Neuronal stem cell (in vitro differentiated cells): ENCODE measurements around the gene NOL6.

Experiments used
- DNase-seq: peaks from one replicate; pipeline ENCODE4 v3.0.0-alpha.2; 2013; ENCODE audit warnings: low spot score
- H2AFZ ChIP-seq: one replicate; pipeline ENCODE4 v1.6.1; 2013; ENCODE audit warnings: mild to moderate bottlenecking, low read length, inconsistent platforms
- H2AK5ac ChIP-seq: 2 replicates; pipeline ENCODE4 v1.6.1; 2013; ENCODE audit warnings: low read depth, mild to moderate bottlenecking, inconsistent platforms, low read length, moderate library complexity, mixed read lengths
- H2BK120ac ChIP-seq: 2 replicates; pipeline ENCODE4 v1.6.1; 2013; ENCODE audit warnings: low read depth, mild to moderate bottlenecking, inconsistent platforms, low read length, moderate library complexity, mixed read lengths
- H2BK12ac ChIP-seq: one replicate; pipeline ENCODE4 v1.6.1; 2013; ENCODE audit warnings: low read length, inconsistent platforms
- H2BK15ac ChIP-seq: 2 replicates; pipeline ENCODE4 v1.6.1; 2013; ENCODE audit warnings: mild to moderate bottlenecking, low read length, inconsistent platforms, mixed read lengths
- H2BK5ac ChIP-seq: one replicate; pipeline ENCODE4 v1.6.1; 2013; ENCODE audit warnings: inconsistent platforms, mild to moderate bottlenecking, low read length, moderate library complexity
- H3K14ac ChIP-seq: one replicate; pipeline ENCODE4 v1.6.1; 2013; ENCODE audit warnings: low read length, inconsistent platforms
- H3K18ac ChIP-seq: 2 replicates; pipeline ENCODE4 v1.6.1; 2013; ENCODE audit warnings: low read length, inconsistent platforms
- H3K23ac ChIP-seq: 2 replicates; pipeline ENCODE4 v1.6.1; 2013; ENCODE audit warnings: low read depth, mild to moderate bottlenecking, mixed read lengths, low read length, inconsistent platforms; ENCODE audit not compliant: poor library complexity
- H3K27ac ChIP-seq: replicated peaks from 3 replicates; pipeline ENCODE4 v1.5.1; 2013; ENCODE audit warnings: low read length, inconsistent platforms
- H3K27me3 ChIP-seq, 3 experiments: 2 replicates each; pipeline ENCODE4 v1.6.1; 2013; ENCODE audit warnings: low read length in 3 of 3, mild to moderate bottlenecking in 2 of 3, inconsistent platforms in 1 of 3, low read depth in 1 of 3, mixed read lengths in 1 of 3, moderate library complexity in 1 of 3; ENCODE audit not compliant: control insufficient read depth in 3 of 3, insufficient read depth in 3 of 3
- H3K36me3 ChIP-seq, 2 donors: replicated peaks in 1 of 2; 2 replicates each; pipeline ENCODE4 v1.6.1; 2013; ENCODE audit warnings: low read length in 2 of 2; ENCODE audit not compliant: control insufficient read depth in 2 of 2, insufficient read depth in 2 of 2
- H3K4ac ChIP-seq: 2 replicates; pipeline ENCODE4 v1.6.1; 2013; ENCODE audit warnings: inconsistent platforms, mild to moderate bottlenecking, low read length, moderate library complexity
- H3K4me1 ChIP-seq, 2 donors: 1 replicate in 1 of 2; 2 replicates in 1 of 2; pipeline ENCODE4 v1.6.1; 2013; ENCODE audit warnings: low read length in 2 of 2, low read depth in 1 of 2; ENCODE audit not compliant: control insufficient read depth in 2 of 2, insufficient read depth in 1 of 2
- H3K4me2 ChIP-seq: one replicate; pipeline ENCODE4 v1.6.1; 2013; ENCODE audit warnings: mild to moderate bottlenecking, low read length, inconsistent platforms; ENCODE audit not compliant: insufficient read depth, poor library complexity, severe bottlenecking
- H3K4me3 ChIP-seq, 2 donors: 2 replicates each; pipeline ENCODE4 v1.5.1; 2013; ENCODE audit warnings: low read length in 2 of 2, mild to moderate bottlenecking in 2 of 2, inconsistent platforms in 1 of 2, moderate library complexity in 1 of 2
- H3K79me1 ChIP-seq: one replicate; pipeline ENCODE4 v1.6.1; 2013; ENCODE audit warnings: low read depth, mild to moderate bottlenecking, inconsistent platforms, low read length, moderate library complexity
- H3K9ac ChIP-seq: one replicate; pipeline ENCODE4 v1.6.1; 2013; ENCODE audit warnings: mild to moderate bottlenecking, low read depth, low read length, inconsistent platforms; ENCODE audit not compliant: poor library complexity
- H3K9me3 ChIP-seq, 2 donors: replicated peaks in 1 of 2; 2 replicates each; pipeline versions ENCODE3 to v1.6.1; 2013; ENCODE audit warnings: low read length in 2 of 2, mild to moderate bottlenecking in 2 of 2, inconsistent platforms in 1 of 2, low read depth in 1 of 2, mixed read lengths in 1 of 2, moderate library complexity in 1 of 2; ENCODE audit not compliant: control insufficient read depth in 2 of 2, insufficient read depth in 1 of 2
- H4K8ac ChIP-seq: one replicate; pipeline ENCODE4 v1.6.1; 2013; ENCODE audit warnings: low read depth, mild to moderate bottlenecking, inconsistent platforms, low read length, moderate library complexity
- H4K91ac ChIP-seq: one replicate; pipeline ENCODE4 v1.6.1; 2013; ENCODE audit warnings: low read length, low read depth, mild to moderate bottlenecking, inconsistent platforms; ENCODE audit not compliant: poor library complexity
- WGBS, 2 donors: extraction: QIAGEN DNeasy Blood & Tissue Kit; methylation state at CpG; one replicate each; pipeline ENCODE4 v1.1.7; 2013; ENCODE audit warnings: missing lambda C conversion rate in 2 of 2, mixed read lengths in 1 of 2; ENCODE audit not compliant: insufficient read length in 2 of 2, insufficient replicate concordance in 1 of 2; ENCODE audit errors: extremely low coverage in 2 of 2; 5-methylcytosine and 5-hydroxymethylcytosine counted together

Gene NOL6

DNA sequence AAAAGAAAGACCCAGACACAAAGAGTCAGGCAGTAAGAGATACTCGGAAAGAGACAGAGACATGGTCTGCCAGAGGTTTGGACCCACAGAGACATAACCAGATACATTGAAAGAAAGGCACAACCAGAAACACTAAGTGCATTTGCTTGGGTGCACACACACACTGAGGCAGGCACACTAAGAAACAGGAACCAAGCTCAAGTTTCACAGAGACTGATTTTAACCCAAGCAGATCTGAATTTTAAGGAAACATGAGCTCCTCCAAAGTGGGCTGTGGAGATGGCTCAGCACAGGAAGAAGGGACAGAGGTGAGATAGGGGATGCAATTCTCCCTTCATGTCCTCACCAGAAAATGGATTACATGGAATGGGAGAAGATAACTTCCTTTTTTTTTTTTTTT lies 35.8 kb downstream of the NOL6 start:
- no peak overlapping the region for H3K18ac ChIP-seq
- H3K14ac ChIP-seq: no peak overlapping the region
- H3K9ac ChIP-seq: no peak overlapping the region
- DNase-seq: no peak
- no peak overlapping the region for H3K4ac ChIP-seq
- no peak overlapping the region for H2BK15ac ChIP-seq
- no peak overlapping the region for H3K4me3 ChIP-seq
- peaks cover 0 to 39% (median 0%) of the 10 kb centered on the region in 3 experiments for H3K27me3 ChIP-seq
- no CpG with 5 or more reads among the region's 1 CpG for WGBS, 2 donors
- H3K79me1 ChIP-seq: no peaks in the 10 kb centered on the region
- H2BK5ac ChIP-seq: no peak overlapping the region
- H3K36me3 ChIP-seq: no peaks in the 10 kb centered on the region
- peaks cover 0 to 12% of the 10 kb centered on the region in 2 donors for H3K4me1 ChIP-seq
- no peak overlapping the region for H2BK120ac ChIP-seq
- H2AFZ ChIP-seq: no peak overlapping the region
- no peak overlapping the region for H3K27ac ChIP-seq
- H4K91ac ChIP-seq: no peak overlapping the region
- H3K23ac ChIP-seq: no peak overlapping the region
- H3K4me2 ChIP-seq: no peak overlapping the region
- no peak overlapping the region for H4K8ac ChIP-seq
- no peak overlapping the region for H2AK5ac ChIP-seq
- H2BK12ac ChIP-seq: no peak overlapping the region
- no peaks in the 10 kb centered on the region for H3K9me3 ChIP-seq

DNA sequence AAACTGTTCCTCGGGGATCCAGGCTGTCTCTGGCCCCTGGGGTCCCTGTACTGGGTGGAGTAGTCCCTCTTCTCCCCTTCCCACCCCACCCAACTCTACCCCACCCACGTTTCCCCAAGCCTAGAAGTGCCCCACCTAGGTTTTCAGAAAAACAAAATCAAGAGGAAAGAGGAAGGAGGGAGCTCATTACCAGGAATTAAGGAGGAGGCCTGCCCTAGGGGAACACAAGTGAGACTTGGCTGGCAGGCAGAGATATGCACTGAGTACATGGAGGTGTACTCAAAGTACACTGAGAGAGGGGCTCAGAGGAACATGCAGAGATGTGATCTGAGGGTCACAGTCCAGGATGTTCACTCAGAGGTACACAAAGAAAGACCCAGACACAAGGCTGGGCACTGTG lies 36.5 kb downstream of the NOL6 start:
- Histone ChIP-seq H4K8ac (no peak overlapping the region), H2BK15ac (no peak overlapping the region), H2AFZ (no peak overlapping the region), H3K4ac (no peak overlapping the region), H3K27ac (no peak overlapping the region), H2AK5ac (peak overlapping the region; percentile 25), H3K18ac (no peak overlapping the region), H2BK120ac (no peak overlapping the region), H3K9ac (no peak overlapping the region), H3K27me3 (peaks cover 0 to 35% (median 0%) of the 10 kb centered on the region in 3 experiments), H3K4me3 (no peak overlapping the region), H3K79me1 (no peaks in the 10 kb centered on the region), H3K4me1 (peaks cover 0 to 12% of the 10 kb centered on the region in 2 donors), H2BK5ac (no peak overlapping the region), H2BK12ac (no peak overlapping the region), H3K14ac (no peak overlapping the region), H3K4me2 (no peak overlapping the region), H3K23ac (peak overlapping the region; percentile 20), H3K9me3 (no peaks in the 10 kb centered on the region), H4K91ac (no peak overlapping the region), H3K36me3 (no peaks in the 10 kb centered on the region)
- no CpG with 5 or more reads among the region's 2 CpGs for WGBS, 2 donors
- DNase-seq: no peak

DNA sequence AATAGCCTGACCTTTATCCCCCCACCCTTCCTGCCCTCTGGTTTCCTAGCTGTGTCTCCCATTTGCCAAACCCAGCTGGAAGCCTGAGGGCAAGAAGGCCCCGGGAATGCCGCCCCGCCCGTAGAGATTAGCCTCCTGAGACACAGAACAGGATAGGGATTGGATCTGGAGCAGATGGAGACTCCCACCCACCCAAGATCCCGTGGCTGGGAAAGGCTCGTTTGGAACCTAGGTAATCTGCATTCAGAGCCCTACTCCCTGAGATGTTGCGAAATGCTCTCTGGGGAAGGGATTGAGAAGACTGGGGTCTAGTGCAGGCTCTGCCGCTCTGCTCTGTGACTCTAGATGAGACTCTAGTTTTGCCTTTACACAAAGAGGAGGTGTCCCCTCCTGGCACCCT lies 37.3 kb downstream of the NOL6 start:
- no peak overlapping the region for H4K8ac ChIP-seq
- peaks cover 0 to 12% of the 10 kb centered on the region in 2 donors for H3K4me1 ChIP-seq
- no peak overlapping the region for H3K18ac ChIP-seq
- H3K79me1 ChIP-seq: no peaks in the 10 kb centered on the region
- no peak overlapping the region for H3K14ac ChIP-seq
- no peak overlapping the region for H3K9ac ChIP-seq
- peaks cover 0 to 35% (median 0%) of the 10 kb centered on the region in 3 experiments for H3K27me3 ChIP-seq
- H3K9me3 ChIP-seq: no peaks in the 10 kb centered on the region
- no peak overlapping the region for H2BK15ac ChIP-seq
- no peak overlapping the region for H3K4ac ChIP-seq
- no peak overlapping the region for H2BK120ac ChIP-seq
- no peak overlapping the region for H3K27ac ChIP-seq
- WGBS, 2 donors: no CpG with 5 or more reads among the region's 8 CpGs
- H3K4me3 ChIP-seq: no peak overlapping the region
- no peak overlapping the region for H2AFZ ChIP-seq
- H3K4me2 ChIP-seq: no peak overlapping the region
- no peak overlapping the region for H2BK12ac ChIP-seq
- H2AK5ac ChIP-seq: no peak overlapping the region
- no peak overlapping the region for H4K91ac ChIP-seq
- H2BK5ac ChIP-seq: no peak overlapping the region
- no peak for DNase-seq
- H3K23ac ChIP-seq: no peak overlapping the region
- no peaks in the 10 kb centered on the region for H3K36me3 ChIP-seq

DNA sequence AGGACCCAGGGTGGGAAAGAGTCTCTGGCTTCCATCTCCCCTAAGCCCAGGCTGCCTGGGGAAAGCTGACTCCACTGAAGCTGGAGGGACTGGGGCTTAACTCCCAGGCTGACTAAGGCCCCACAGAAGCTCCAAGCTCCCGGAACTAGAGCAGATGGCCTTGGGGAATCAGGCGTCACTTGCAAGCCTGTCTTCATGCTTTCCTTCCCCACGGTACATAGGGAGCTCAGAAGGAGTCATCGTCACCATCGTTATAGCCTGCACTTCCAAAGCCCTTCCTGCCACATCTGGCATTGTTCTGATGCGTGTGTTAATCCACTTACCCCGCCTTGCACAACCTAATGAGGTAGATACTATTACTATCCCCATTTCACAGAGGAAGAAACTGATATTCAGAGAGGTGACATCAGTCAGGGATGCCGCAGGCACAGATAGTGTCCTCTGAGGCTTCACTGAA lies 37.9 kb downstream of the NOL6 start:
- no peak overlapping the region for H2BK5ac ChIP-seq
- H2AFZ ChIP-seq: no peak overlapping the region
- no peak overlapping the region for H4K91ac ChIP-seq
- no peak overlapping the region for H2BK120ac ChIP-seq
- no peak overlapping the region for H4K8ac ChIP-seq
- H2BK15ac ChIP-seq: no peak overlapping the region
- H3K27me3 ChIP-seq: peaks cover 0 to 39% (median 0%) of the 10 kb centered on the region in 3 experiments
- H2AK5ac ChIP-seq: no peak overlapping the region
- no peak overlapping the region for H3K9ac ChIP-seq
- no peaks in the 10 kb centered on the region for H3K36me3 ChIP-seq
- peaks cover 0 to 12% of the 10 kb centered on the region in 2 donors for H3K4me1 ChIP-seq
- H3K14ac ChIP-seq: no peak overlapping the region
- no peak for DNase-seq
- no peak overlapping the region for H2BK12ac ChIP-seq
- H3K4me3 ChIP-seq: peak overlapping the region in 1 of 2 donors; percentile 20
- H3K79me1 ChIP-seq: no peaks in the 10 kb centered on the region
- H3K27ac ChIP-seq: no peak overlapping the region
- no peak overlapping the region for H3K18ac ChIP-seq
- H3K4me2 ChIP-seq: no peak overlapping the region
- no CpG with 5 or more reads among the region's 8 CpGs for WGBS, 2 donors
- no peak overlapping the region for H3K4ac ChIP-seq
- H3K23ac ChIP-seq: no peak overlapping the region
- no peaks in the 10 kb centered on the region for H3K9me3 ChIP-seq
